GM10266 (cell line): ENCODE measurements around the gene KIRREL2.

ENCODE experiments used
- DNase-seq: peaks from one replicate; pipeline ENCODE4 v3.0.0; 2012; ENCODE audit errors: extremely low spot score
- CTCF ChIP-seq: IDR thresholded peaks from 2 replicates; pipeline ENCODE4 v1.5.1; 2012; ENCODE audit warnings: mild to moderate bottlenecking, low read depth; ENCODE audit not compliant: control insufficient read depth, insufficient read depth; ENCODE audit errors: missing control alignments

Gene KIRREL2

GRCh38 chr19:35872180-35872579 lies 15.5 kb downstream of the KIRREL2 start:
- no peak for TF ChIP-seq CTCF
- DNase-seq: no peak

GRCh38 chr19:35874392-35874930 lies 17.8 kb downstream of the KIRREL2 start:
- TF ChIP-seq CTCF: no peak
- DNase-seq: no peak

- TF ChIP-seq CTCF: no peak
- DNase-seq: no peak
Observed at GRCh38 chr19:35879068-35879467, 22.4 kb downstream of the KIRREL2 start.

- TF ChIP-seq CTCF: no peak
- DNase-seq: peak; percentile 86
Observed at GRCh38 chr19:35879770-35880317, 23.1 kb downstream of the KIRREL2 start.

GRCh38 chr19:35882114-35882832 lies 25.6 kb downstream of the KIRREL2 start:
- TF ChIP-seq CTCF: peak; percentile 58
- peak; percentile 74 for DNase-seq

- no peak for DNase-seq
- no peak for TF ChIP-seq CTCF
Observed at GRCh38 chr19:35883882-35884281, 27.2 kb downstream of the KIRREL2 start.

- DNase-seq: no peak
- TF ChIP-seq CTCF: no peak
Observed at GRCh38 chr19:35885225-35885738, 28.6 kb downstream of the KIRREL2 start.
